LNCAP (cell line): ENCODE measurements around the gene ZCCHC17.

Experiments
- TF ChIP-seq, protein P1 (sequence below): fragments of 450-650 bp; IDR thresholded peaks from 2 replicates; pipeline ENCODE4 v1.5.1; 2017; ENCODE audit warnings: mild to moderate bottlenecking

ZCCHC17 gene

GRCh38 chr1:31297277-31298247 is 730 bp downstream of the ZCCHC17 start:
- TF ChIP-seq, protein P1, sequence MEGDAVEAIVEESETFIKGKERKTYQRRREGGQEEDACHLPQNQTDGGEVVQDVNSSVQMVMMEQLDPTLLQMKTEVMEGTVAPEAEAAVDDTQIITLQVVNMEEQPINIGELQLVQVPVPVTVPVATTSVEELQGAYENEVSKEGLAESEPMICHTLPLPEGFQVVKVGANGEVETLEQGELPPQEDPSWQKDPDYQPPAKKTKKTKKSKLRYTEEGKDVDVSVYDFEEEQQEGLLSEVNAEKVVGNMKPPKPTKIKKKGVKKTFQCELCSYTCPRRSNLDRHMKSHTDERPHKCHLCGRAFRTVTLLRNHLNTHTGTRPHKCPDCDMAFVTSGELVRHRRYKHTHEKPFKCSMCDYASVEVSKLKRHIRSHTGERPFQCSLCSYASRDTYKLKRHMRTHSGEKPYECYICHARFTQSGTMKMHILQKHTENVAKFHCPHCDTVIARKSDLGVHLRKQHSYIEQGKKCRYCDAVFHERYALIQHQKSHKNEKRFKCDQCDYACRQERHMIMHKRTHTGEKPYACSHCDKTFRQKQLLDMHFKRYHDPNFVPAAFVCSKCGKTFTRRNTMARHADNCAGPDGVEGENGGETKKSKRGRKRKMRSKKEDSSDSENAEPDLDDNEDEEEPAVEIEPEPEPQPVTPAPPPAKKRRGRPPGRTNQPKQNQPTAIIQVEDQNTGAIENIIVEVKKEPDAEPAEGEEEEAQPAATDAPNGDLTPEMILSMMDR: no peak

- TF ChIP-seq, protein P1: no peak
Measured at GRCh38 chr1:31299365-31299764, 2.5 kb downstream of the ZCCHC17 start.

DNA sequence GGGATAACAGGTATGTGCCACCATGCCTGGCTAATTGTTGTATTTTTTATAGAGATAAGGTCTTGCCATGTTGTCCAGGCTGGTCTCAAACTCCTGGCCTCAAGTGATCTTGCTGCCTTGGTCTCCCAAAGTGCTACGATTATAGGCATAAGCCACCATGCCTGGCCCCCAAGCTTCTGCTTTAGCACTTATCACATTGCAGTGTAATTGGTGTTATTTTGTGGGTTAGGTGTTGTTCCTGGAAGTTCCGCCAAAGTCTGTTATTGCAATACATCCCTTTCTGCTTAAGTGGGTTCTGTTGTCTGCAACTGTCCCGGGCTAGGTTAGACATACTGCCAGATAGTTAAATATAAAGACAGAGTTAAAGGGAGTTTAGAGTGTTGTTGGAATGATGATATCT is 3.4 kb downstream of the ZCCHC17 start:
- TF ChIP-seq, protein P1: no peak

- TF ChIP-seq, protein P1: no peak
Measured at GRCh38 chr1:31302709-31303441, 6.0 kb downstream of the ZCCHC17 start.

DNA sequence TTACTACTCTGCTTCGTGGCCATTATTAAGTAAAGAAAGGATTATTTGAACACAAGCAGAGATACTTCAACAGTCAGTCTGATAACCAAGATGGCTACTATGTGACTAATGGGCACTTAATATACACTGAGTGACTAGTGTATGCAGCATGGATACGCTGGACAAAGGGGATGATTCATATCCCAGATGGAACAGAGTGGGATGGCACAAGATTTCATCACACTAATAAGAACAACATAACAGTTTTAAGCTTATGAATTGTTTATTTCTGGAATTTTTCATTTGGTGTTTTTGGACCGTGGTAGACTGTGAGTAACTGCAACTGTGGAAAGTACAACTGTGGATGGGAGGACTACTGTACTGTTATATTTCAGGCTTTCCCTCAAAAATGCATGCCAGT is 9.4 kb downstream of the ZCCHC17 start:
- TF ChIP-seq, protein P1: no peak

GRCh38 chr1:31308036-31308435 is 11.2 kb downstream of the ZCCHC17 start:
- TF ChIP-seq, protein P1: no peak

- TF ChIP-seq, protein P1: no peak
Measured at GRCh38 chr1:31310198-31310597, 13.4 kb downstream of the ZCCHC17 start.
